Occipital lobe (tissue), 2 donors: ENCODE measurements around the gene CDC73. TPM values are rescaled to one million over a fixed set of nuclear protein-coding genes. Genes with fewer than 3 reads are reported as not detected.
"Not testable (repeated sequence)": the region's sequence is repeated elsewhere in the genome, so short reads cannot be mapped to it uniquely, and the experiment has no call there.

ENCODE experiments used
- DNase-seq: peaks from one replicate; lab custom pipeline; 2025; lab: John Stamatoyannopoulos, UW
- total RNA-seq: library from RNA; depleted of rRNA; stranded (reverse); fragments of >200 nt; gene quantifications from one replicate; pipeline ENCODE4 v1.2.3, GENCODE V29; 2014

The CDC73 gene
- total RNA-seq, 1 donor from 2014 or later: 48.7 TPM

DNA sequence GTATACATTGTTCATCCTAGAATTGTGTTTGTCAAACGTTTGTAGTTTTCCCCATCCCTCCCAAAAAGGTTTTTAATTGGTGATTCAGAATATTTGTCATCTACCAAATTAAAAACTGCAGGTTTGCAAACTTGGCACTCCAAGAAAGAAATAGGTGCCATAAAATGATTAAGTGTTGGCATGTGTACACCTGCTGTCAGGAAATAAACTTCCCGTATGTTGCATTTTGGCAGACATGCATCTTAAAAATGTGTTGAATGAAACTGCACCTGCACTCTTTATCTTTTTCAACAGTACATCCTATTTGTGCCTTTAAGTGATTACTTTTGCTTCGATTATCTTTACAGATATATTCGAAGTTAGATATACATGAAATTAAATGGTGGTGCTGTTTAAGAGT is 57.3 kb downstream of the CDC73 start:
- DNase-seq: no peak

DNA sequence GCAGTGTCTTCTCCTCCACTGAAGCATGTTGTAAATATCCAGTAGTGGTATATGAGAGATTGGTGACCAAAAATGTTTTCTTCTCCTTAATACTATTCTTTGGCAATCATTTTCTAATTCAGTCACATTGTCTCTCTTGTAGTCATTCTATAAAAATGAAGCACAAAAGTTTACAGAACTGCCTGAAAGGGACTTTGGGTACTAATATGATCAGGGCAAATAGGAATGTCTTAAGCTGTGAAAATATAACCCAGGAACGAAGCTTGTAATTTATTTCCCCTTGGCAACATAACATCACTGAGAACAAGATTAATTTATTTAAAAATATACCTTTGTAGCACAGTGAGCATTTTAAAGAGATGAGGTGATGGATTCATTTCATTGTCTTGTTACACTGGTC is 59.7 kb downstream of the CDC73 start:
- no peak for DNase-seq

DNA sequence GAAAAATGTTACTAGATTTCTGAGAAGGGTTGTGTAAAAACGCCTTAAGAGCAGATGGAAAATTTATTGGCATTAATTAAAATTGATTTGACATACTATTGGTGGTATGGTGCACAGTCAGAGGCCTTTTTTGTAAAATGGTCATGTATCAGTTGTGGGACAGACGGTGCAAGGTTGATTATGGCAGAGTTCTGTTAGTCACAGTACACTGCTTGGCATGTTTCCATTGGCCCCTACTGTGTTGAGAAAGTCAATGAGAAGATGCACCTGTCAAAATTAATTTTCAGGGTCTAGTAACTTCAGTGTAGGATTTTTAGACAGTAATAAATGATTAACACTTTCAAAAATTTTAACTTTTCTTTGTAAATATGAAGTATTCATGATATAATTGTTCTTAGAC is 60.2 kb downstream of the CDC73 start:
- no peak for DNase-seq

DNA sequence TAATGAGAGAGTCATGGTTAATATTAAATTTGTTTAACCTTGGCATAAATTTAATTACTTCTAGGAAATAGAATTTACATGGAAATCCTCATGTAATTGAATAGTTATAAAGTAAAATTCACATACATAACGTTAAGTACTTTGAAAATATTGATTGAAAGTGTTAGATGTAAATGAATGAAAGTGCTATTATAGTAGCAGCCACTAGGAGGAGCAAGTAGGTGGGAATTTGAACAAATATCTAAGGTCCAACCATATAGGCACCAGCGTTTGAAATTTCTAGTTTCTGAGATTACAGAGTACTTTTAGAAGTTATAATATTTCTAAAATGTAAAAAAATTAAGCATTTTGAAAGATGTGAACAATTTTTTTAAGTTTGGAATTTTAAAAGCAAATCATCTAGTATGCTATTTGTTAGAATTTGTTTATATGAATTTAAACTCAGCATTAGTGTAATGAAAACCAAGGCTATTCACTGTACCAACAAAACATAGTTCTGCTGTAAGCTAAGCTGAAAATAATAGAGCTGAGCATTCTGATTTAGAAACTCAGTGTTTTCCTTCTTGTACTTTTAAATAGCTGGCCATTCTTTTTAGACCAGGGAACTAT is 61.3 kb downstream of the CDC73 start:
- DNase-seq: no peak

DNA sequence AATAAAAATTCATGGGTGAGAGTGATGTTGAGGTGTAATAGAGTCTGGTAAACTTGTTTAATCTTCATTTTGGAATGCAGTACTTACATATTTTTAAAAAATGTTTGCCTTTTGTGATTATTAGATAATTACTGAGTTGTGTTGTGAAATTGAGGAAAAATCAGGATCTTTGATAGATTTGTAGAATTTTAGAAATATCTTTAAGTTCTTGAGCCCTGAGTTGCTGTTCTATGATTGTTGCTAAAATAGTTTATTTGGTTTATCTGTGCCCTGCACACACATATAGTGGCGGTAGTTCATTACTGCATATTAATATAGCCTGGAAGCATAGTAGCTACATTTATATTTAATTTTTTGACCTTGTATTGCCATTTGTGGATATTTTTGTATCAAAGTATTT is 62.9 kb downstream of the CDC73 start:
- no peak for DNase-seq

DNA sequence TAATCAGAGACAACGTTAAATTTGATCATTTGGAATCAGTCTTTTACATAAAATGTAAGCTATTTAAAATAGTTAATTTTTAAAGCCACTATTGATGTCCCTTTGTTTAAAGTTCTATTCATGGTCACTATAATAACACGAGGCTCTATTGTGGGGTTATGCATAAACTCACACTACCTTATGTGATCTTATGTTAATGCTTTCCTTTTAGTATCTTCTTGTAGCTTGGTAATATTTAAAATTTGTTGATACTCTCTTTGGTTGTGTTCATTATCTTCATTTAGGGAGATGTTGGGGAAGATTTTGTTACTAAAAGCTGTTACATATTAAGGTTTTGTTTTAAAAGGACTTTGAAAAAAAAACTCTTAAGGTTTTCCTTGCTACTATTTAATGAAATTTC is 63.4 kb downstream of the CDC73 start:
- no peak for DNase-seq

DNA sequence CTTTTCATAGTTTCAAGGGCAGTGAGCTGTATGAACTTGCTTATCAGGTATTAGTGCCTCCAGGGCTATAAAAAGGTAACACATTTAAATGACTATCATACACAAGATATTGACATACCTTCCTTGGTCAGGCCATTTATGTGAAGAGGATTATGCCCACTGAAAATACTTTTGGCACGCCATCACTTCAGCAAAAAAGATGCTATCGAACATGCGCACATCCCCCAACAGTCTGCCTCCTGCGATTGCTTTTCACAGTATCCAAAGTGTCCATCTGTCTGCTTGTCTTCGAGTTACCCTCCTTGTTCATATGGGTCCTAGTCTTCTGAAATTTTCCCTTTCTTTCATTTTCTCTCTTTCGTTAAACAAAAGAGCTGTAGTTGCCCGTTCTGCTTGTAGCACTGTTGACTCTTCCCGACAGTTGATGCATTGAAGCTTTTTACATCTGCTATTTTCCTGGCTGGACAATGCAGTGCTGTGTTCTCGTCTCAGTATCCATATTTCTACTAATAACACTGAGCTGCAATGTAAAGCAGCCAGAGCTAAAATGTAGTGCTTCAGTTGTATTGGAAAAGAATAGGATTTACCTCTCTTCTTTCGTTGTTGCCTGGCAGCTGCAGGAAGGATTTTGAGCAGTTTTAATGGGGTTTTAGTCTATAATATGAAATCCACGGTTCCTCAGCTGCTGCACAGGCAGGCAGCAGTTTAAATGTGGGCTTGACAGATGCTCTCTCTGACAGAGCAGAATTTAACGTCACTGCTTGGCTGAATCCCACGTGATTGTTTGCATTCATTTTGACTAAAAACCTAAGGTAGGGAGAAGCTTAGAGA is 64.3 kb downstream of the CDC73 start, which contains the start of gene B3GALT2:
B3GALT2 (minus strand) TSS at position 713 of the 831 bp plus-strand sequence. CDS start 5,051 bp downstream, outside the sequence.
- peak; percentile 48 for DNase-seq

DNA sequence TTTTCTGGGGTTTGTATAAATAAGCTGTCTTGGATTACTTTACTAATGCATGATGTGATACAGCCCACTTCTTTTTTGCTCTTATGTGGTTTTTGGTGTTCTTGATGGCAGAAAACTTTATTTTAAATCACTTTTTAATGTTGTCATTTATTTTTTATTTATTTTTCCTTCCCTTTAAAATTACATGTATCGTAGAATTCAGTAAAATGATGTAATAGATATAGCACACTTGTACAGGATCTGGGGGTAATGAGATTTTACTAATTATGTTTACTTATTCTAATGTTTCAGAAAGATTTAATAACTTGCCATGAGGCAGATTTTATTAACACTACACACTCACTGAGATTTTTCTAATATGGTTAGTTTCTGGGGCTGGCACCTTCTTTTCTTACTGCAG is 65.3 kb downstream of the CDC73 start:
- DNase-seq: no peak

DNA sequence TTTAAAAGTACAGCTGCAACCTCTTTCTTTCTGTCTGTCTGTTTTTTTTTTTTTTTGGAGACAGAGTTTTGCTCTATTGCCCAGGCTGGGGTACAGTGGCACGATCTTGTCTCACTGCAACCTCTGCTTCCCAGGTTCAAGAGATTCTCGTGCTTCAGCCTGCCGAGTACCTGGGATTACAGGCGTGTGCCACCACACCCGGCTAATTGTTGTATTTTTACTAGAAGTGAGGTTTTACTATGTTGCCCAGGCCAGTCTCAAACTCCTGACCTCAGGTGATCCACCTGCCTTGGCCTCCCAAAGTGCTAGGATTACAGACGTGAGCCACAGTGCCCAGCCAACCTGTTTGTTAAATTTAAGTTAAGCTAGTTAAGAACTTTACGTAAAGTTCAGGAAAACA is 67.1 kb downstream of the CDC73 start:
- not testable (repeated sequence) for DNase-seq

DNA sequence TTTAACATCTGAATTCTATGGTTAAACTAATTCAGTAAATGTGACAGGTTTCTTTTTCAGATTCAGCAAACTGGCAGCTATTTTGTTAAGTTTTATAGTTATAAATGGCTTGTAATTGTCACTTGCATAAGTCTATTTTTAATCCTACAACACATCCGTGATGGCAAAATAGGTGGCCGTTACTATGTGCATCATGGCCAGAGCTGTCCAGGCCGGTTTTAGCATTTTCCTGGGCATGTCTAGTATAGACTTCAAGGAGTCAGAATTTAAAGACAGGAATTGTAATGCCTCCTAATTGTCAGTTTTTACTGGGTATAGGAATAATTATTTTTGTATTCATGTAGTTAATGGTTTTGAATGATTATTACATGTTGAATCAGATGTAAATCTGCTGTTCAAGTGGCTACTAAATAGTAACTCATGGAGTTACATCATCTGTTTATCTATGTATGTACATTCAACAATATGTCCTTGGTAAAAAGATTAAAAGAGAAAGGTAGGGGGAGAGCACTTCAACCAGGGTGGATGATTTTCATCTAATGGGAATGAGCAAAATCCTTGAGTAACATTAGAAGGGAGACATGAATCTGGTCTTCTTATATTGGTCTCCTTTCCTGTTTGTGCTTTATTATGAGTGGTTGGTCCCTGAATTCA is 67.7 kb downstream of the CDC73 start:
- no peak for DNase-seq

DNA sequence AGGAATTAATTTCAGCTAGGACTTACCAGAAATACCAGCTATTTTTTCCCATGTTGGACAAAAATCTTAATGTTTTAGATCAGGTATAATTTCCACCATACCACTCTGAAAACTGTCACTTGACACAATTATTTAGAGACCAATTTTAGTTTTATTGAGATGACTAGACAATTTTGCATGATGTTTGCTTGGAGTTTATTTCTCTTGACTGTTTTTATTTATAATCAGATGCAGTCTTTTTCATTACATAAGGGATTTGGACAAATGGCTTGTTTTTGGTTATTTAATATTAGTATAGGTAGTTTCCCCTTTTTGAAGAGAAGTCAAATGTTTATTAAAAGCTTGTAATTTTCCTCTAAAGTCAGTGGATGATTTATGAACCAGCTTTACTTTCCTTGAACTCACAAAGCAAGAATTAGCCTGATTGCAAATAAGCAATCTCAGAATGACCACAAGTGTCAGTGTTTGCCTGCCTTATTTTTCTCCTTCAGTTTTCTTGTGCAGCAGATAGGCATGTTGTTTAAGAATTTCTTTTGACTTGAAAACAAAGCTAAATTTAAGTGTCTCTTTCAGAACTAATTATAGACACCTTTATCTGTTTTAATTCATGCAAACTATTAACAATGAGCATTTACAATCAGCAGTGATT is 68.4 kb downstream of the CDC73 start:
- no peak for DNase-seq

DNA sequence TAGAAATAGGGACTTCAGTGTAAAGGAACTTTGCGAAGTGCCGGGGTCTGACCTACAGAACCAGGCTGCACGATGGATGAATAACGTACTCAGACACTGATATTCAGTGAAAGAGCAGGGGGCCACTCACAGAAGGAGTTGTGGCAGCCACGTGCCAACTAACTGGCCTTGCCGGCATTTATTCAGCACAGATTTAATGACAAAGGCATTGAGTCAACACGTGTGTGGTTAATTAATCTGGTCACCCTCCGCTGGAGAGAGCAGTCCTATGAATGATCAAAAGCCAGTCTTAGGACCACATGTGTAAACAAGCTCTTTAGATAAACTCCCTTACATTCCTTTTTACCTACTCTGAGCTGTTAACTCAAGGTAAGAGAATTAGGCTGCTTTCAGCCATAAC is 70.8 kb downstream of the CDC73 start:
- no peak for DNase-seq

DNA sequence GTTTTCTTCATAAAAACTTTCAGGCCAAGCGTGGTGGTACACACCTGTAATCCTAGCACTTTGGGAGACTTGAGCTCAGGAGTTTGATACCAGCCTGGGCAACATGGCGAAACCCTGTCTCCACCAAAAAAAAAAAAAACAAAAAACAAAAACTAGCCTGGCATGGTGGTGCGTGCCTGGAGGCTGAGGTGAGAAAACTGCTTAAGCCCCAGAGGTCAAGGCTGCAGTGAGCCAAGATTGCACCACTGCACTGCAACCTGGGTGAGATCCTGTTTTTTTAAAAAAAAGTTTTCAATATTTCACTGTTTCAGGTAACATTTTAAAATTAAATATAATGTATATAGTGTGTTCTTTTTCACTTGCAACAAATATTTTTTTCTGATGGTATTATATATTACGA is 78.1 kb downstream of the CDC73 start:
- DNase-seq: no peak

DNA sequence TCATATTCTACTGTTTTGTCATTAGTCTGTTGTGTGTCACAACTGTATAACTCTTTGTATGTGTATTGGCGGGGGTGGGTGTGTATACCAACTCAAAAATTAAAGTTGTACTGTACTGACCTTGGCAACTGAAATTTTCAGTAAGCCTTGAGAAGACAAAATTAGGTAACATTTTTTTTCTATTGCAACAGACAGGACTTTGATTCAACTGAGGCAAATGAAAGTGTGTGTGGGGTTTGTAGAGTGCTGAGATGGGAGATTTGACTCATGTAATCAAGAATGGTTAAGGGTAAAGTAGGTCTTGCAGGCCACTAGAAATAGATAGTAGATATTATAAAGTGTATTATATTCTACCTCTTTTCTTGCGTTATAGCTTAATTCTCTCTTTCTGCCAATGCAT is 79.2 kb downstream of the CDC73 start:
- DNase-seq: no peak

DNA sequence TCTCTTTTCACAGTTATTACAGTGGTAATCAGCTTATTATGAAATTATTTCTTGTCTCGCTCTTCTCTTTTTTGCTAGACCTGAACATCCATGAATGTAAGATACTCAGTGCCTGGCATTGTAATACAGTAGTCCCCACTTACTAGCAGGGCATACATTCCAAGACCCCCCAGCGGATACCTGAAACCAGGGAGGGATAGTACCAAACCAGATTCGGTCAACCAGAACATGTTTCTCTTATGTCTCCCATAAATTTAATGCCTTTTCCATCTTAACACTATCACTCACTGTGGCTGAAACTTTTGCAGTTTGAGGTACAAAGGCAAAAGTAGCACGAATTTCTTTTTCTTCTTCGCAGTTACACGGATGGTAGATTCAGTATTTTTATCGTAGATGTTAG is 89.2 kb downstream of the CDC73 start:
- DNase-seq: no peak

DNA sequence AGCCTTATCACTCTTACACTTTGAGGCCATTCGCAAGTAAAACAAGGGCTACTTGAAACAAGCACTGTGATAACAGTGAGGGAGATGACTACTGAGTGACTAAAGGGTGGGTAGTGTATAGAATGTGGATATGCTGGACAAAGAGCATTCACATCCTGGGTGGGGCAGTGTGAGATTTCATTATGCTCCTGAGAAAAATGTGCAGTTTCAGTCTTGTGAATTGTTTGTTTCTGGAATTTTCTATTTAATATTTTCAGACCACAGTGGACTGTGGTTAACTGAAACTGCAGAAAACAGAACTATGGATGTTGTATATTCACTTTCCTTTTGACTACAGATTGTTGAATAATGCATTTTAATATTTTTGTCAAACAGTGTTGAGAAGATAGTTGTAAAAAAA is 89.7 kb downstream of the CDC73 start:
- no peak for DNase-seq

DNA sequence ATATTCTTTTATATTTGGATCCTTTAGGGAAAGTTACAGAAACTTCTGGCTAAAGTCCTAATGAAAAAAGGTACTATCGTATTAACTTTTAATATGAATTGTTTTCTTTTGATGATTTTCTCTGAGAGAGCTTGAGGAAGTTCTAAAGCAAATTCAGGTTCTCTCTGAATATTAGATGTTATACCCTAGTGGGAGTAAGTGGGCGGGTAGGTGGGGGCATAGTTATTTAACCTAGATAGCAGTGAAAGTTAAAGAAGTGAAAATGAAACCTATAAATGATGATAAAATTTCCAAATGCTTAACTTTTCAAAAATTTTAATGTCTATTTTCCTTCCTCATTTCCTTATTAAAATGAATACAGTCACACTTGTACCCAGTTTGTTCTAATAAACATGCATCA is 90.8 kb downstream of the CDC73 start:
- no peak for DNase-seq

DNA sequence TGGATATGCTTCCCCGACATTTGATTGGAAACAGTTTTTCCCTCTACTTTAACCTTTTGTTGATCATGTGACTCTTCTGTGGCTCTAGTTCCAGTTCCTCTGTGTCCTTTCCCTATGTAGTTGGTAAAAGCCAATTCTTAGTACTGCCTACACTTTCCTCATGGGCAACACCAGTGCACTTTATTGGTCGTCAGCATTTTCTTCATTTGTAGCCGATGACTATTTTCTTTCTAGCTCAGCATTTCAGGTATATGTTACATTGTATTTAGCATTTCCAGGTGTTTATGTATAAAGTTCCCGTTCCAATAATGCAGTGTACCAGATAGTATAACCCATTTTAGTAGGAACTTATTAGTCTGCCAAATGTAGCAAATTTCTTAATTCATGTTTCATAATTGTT is 92.2 kb downstream of the CDC73 start:
- DNase-seq: no peak

DNA sequence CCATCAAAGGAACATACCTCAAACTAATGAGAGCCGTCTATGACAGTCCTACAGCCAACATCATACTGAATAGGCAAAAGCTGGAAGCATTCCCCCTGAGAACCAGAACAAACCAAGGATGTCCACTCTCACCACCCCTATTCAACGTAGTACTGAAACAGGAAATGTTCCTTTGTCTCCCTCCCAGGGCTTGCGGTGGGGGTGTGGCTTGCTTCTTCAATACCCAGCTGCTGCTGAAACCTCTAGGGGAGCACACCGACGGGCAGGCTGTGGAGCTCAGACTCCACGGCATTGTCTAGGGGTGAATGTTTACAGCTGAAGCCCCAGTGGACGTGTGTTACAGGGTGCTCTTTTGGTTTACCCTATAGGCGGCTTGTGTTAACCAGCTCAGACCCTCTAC is 95.1 kb downstream of the CDC73 start:
- DNase-seq: no peak

DNA sequence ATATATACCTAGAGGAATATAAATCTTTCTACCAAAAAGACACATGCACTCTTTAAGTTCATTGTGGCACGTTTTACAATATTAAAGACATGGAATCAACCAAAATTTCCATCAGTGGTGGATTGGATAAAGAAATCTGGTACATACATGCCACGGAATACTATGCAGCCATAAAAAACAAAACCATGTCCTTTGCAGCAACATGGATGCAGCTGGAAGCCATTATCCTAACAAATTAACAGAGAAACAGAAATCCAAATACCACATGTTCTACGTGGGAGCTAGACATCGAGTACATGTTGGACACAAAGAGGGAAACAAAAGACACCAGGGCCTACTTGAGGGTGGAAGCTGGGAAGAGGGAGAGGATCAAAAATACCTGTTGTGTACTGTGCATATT is 97.6 kb downstream of the CDC73 start:
- no peak for DNase-seq

DNA sequence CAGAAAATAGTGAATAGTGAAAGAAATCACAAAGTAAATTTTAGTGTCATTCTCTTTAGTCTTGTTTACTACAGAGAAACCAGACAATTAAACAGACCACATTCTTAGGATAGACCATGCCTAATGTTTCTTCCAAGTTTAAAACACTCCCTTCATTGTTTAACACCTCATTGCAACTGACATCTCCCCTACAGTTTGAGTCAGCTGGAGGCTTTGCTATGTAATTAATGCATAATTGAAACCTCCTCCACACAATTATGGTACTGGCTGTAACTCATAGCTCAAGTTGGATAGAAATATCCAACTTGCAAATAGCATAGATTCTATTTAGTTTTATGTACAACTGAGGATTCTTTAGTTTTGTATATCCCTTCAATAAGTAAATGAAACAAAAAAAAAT is 99.8 kb downstream of the CDC73 start:
- no peak for DNase-seq

DNA sequence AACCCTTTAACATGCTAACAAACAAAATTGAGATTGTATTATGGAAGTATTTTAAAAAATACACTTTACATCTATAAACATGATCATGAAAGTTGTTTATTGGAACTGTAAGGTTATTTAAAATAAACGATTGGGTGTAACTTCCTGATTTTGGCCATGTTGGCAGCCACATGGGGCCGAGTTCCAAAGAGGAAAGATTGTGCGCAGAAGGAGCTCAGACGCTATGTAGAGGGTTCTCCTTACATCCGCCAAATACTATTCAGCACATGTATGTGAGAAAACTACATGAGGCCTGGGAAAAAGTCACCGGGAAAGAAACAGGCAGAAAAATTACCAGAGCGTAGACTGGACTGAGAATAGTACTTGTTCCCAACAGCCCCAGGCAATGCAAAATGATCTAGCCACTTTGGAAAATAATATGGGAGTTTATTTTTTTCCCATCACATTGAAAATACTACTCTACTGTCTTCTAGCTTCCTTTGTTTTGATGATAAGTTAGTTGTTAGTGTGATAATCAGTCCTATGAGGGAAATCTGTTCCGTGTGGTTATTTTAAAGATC is 100.3 kb downstream of the CDC73 start:
- DNase-seq: no peak
